ENCODE results near the gene LSS.

The LSS gene

GRCh38 chr21:46168659-46169386, 59.8 kb downstream of the LSS start:
- no peak for DNase-seq (ENCODE audit: low spot score)

- no peak for DNase-seq (ENCODE audit: low spot score)
Measured at GRCh38 chr21:46168238-46168637, 60.3 kb downstream of the LSS start.

- DNase-seq (ENCODE audit: low spot score), result no peak
Measured at GRCh38 chr21:46165098-46165497, 63.5 kb downstream of the LSS start.

- no peak for DNase-seq (ENCODE audit: low spot score)
Measured at GRCh38 chr21:46163380-46163779, 65.2 kb downstream of the LSS start.

GRCh38 chr21:46161633-46162592, 66.7 kb downstream of the LSS start:
- DNase-seq (ENCODE audit: low spot score), result no peak

- DNase-seq (ENCODE audit: low spot score), result no peak
Measured at GRCh38 chr21:46160907-46161632, 67.5 kb downstream of the LSS start.

- DNase-seq (ENCODE audit: low spot score), result no peak
Measured at GRCh38 chr21:46160657-46160906, 68.0 kb downstream of the LSS start.

- no peak for DNase-seq (ENCODE audit: low spot score)
Measured at GRCh38 chr21:46159841-46160656, 68.5 kb downstream of the LSS start.

GRCh38 chr21:46159390-46159789, 69.2 kb downstream of the LSS start:
- no peak for DNase-seq (ENCODE audit: low spot score)

GRCh38 chr21:46158666-46159300, 69.8 kb downstream of the LSS start:
- no peak for DNase-seq (ENCODE audit: low spot score)

GRCh38 chr21:46157987-46158451, 70.6 kb downstream of the LSS start:
- DNase-seq (ENCODE audit: low spot score), result no peak

- no peak for DNase-seq (ENCODE audit: low spot score)
Measured at GRCh38 chr21:46157396-46157986, 71.1 kb downstream of the LSS start.

- DNase-seq (ENCODE audit: low spot score), result no peak
Measured at GRCh38 chr21:46156678-46157077, 71.9 kb downstream of the LSS start.

GRCh38 chr21:46156378-46156645, 72.3 kb downstream of the LSS start:
- no peak for DNase-seq (ENCODE audit: low spot score)

- DNase-seq (ENCODE audit: low spot score), result no peak
Measured at GRCh38 chr21:46155514-46156377, 72.8 kb downstream of the LSS start, which contains the start of gene FTCD. FTCD (minus strand) TSS chr21:46155579; CDS start chr21:46155523, 56 bp downstream.

GRCh38 chr21:46154955-46155513, 73.5 kb downstream of the LSS start:
- no peak for DNase-seq (ENCODE audit: low spot score)

GRCh38 chr21:46154155-46154954, 74.2 kb downstream of the LSS start:
- DNase-seq (ENCODE audit: low spot score), result no peak

- DNase-seq (ENCODE audit: low spot score), result no peak
Measured at GRCh38 chr21:46153247-46154154, 75.1 kb downstream of the LSS start.
